GM23248 (cell line): ENCODE measurements around the gene DOK3.

Source experiments
- EZH2 ChIP-seq: fragments of 200-600 bp; sonication (generic); IDR thresholded peaks from 2 replicates; pipeline ENCODE4 v1.6.1; 2018; ENCODE audit warnings: antibody characterized with exemption, mild to moderate bottlenecking; ENCODE audit not compliant: insufficient read depth, poor library complexity, severe bottlenecking
- EZH2phosphoT487 ChIP-seq: fragments of 200-600 bp; sonication (generic); IDR thresholded peaks from 2 replicates; pipeline ENCODE4 v1.6.1; 2018; ENCODE audit warnings: antibody characterized with exemption, moderate library complexity, mild to moderate bottlenecking, low read depth; ENCODE audit not compliant: insufficient read depth

DNA sequence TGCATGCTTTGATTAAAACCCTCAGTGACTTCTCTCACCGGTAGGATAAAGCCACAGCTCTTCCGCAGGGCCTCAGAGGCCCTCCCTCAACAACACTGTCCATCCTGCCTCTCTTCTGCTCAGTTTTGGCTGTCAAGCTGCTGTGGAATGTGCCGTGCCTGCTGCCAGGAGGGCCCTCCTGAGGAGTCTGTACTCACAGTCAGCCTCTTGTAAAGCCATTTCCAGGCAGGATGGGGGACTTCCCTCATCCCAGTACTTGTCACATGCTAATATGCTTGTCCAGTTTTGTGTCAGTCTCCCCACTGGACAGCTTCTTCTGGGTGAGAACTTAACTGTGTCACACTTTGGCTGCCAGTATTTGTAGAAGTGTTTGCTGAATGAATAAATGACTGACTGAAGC is 21.0 kb upstream of the DOK3 start:
- TF ChIP-seq EZH2 = no peak
- TF ChIP-seq EZH2phosphoT487 = no peak
